T1000 (cell line): ENCODE data around the gene ALOX12B.
A peak's percentile ranks its signal among the peaks of the same experiment; 100 is the strongest.
"Not testable (repeated sequence)": the region's sequence is repeated elsewhere in the genome, so short reads cannot be mapped to it uniquely, and the experiment has no call there.

ENCODE experiments used
- DNase-seq: peaks from one replicate; lab custom pipeline; 2025; ENCODE audit warnings: mixed read lengths; lab: John Stamatoyannopoulos, UW

ALOX12B gene

DNA sequence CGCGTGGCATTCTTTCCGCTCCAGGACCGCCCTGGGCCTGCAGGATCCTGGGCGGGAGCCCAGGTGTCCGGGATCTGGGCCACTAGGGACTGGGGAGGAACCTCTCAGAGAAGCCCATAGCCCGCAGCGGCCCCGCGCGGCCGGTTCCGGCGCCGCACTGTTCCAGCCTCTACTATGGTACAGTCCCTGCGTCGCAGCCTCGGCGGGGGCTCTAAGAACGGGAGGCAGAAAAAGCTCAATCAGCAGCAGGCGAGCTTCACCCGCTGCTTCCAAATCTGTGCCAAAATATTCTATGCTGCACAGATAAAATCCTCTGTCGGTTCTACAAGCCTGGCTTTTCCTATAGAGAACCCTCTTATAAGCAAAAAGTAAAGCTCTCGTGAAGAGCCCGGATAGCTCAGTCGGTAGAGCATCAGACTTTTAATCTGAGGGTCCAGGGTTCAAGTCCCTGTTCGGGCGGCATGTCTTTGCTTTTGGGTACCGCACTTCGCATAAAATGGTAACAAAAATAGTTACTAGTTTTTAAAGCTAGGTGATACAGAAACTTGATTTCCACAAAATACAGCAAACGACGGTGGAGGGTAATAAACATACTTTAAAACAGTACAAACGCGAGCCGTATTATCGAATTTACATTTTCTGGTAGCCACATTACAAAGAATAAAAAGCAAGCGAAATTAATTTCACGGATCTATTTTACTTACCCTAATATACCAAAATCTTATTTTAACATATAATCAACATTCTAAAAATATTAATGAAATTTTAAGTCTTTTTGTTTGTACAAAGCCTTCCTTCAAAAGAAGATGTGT is 31.5 kb upstream of the ALOX12B start:
- DNase-seq, result peak; percentile 87

DNA sequence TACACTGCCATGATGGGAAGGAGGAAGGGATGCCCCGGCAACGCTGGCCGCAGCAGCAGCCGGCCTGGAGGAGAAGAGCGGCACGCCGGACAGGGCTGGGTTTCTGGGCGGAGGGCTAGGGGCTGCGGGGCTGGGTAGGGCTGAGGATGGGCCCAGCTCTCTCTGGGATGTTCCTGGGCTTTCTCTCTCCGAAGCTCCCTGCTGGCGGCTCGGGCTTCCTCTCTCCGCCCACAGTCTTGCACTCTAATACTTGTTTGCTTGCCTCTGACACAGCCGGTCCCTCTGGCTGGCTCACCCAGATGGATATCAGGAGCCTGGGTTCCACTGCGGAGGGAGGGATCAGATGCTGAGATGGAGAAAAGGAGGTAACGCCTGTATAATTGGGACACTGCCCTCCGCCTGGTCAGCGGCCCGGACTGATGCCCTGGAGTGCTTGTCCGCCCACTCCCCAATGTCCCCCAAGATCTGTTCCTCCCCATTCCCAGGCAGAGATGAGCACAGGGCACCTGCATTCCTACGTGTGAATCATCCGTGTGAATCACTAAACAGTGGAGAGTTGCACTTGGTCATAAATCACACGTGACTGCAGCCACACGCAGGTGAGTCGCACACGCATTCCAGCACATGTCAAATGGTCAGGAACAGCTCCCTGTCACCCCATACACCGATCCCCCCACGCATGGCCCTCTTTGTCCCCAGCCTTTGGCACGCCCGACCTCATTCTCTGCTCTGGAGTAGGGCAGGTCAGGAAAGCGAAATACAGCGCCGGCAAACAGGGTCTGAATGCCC is 30.7 kb upstream of the ALOX12B start, which contains the start of gene ALOXE3:
TSS of gene ALOXE3 (minus strand) at position 535 of the 789 bp plus-strand sequence. CDS start at position 11, 524 bp downstream.
- DNase-seq, result peak; percentile 51

DNA sequence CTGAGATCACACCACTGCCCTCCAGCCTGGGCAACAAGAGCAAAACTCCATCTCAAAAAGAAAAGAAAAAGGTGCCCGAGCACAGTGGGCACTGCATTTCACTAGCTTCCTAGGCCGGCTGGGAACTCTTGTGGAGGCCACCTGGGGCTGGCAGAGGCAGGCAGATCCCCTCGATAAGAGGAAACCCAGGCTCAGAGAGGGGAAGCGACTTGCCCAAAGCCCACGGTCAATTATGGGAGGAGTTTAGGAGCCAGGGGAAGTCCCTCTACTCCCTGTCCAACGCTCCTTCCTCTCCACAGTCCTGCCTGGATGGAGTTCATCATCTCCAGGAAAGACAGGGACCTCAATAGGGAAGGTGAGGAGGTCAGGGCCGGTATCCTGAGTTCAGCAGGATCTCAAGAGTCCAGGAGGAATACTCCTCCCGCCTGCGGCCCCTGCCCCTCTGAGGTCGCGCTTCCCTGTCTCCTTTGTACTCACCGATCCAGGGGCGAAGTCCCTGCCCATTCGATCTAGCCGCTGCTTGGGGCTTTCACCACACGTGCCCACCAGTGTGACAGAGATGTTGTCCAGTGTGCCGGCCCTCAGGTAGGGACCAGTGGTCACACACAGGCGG is 30.0 kb upstream of the ALOX12B start:
- no peak for DNase-seq

DNA sequence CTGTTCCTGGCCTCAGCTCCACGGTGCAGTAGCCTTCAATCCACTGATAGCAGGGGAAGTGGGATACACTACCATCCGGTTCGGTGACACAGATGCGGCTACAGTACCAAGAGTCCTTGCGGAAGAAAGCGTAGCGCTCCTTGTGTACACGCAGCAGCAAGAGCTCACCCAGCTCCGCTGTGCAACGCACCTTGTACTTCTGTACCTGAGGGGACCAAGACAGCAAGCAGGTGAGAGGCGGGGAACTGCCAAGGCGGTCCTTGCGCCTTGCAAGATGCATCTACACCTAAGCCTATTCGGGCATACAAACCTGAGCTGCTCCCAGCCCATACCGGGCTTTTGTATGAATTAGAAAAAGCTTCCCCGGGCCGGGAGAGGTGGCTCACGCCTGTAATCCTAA is 29.3 kb upstream of the ALOX12B start:
- no peak for DNase-seq

DNA sequence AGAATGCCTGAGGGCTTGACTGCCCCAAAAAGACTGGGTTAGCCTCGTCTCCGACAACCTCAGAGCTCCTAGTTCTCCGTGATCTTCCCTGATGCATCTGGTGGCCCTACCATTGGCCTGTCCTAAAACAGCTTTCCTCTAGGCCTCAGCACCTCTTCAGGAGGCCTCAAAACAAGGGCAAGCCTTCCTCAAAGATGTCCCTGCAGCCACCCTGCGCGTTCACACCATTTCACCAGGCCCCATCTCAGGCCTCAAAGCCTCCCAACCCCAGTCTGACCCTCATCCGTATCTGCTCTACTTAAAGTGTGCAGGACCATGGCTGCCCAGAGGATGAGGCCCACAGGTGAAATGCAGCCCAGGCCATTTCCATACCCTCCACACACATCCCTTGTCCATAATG is 23.4 kb upstream of the ALOX12B start:
- DNase-seq, result no peak

GRCh38 chr17:8110456-8110804 is 22.9 kb upstream of the ALOX12B start:
- DNase-seq, result no peak

DNA sequence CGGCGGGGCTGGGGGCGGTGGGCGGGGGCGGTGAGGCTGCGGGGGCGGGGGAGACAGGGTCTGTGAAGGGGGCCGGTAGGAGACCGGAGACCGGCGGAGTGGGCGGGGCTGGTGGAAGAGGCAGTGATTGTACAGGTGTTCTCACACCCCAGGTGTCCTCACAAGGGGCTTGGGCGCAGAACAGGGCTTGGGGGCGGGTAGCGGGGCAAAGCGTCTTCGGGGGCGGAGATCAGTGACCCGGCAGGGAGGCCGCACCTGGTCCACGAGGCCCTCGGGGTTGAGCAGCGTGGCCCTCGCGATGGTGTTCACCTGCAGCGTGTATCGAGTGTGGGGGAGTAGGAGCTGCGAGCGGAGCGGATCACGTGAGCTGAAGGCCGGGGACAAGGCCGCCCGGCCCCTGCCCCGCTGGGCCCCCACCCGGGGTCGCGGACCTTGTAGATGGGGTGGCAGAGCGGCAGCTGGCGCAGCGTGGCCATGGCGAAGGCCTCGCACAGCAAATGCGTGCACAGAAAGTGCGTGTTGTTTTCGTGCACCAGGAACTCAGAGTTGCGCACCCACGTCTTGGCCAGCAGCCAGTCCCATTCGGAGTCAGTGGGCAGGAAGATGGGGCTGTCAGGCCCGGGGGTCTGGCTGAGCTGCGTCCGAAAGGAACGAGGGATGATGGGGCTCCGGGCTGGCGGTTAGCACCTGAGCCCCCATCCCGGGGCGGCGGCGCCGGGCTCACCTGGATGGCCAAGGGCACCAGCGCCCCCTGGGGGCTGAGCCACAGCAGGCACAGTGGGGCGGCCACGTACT is 22.3 kb upstream of the ALOX12B start:
- no peak for DNase-seq

DNA sequence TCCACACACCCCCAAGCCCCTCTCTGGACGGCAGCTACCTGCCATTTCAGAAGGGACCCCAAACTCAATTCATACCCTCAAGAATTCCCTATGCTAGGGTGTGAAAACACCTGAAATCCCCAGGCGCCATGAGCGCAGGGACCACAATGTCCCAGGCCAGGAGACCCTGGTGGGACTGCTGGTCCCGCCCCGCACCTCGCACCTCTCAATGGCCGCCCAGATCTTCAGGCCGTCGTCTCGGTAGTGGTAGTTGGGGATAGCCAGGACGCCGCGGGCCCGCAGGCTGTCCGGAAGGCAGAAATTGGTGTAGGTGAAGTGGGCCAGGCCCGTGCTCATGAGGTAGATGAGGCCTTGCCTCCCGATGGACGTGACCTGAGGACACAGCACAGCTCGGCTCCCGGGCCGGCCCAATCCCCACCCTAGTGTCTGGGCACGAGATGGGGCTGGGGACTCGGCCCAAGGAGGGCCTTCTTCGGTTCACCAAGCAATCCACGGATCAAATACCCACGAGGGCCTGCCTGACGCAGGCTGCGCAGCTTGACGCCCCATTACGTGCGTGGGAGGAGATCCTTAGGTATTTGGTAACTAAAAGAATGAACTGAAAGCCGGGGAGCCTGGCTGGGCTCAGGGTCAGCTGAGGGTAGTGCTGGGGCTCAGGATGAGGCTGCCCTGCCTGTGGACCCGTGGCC is 21.6 kb upstream of the ALOX12B start:
- no peak for DNase-seq

- not testable (repeated sequence) for DNase-seq
Observed at GRCh38 chr17:8106980-8107379, 19.5 kb upstream of the ALOX12B start.

DNA sequence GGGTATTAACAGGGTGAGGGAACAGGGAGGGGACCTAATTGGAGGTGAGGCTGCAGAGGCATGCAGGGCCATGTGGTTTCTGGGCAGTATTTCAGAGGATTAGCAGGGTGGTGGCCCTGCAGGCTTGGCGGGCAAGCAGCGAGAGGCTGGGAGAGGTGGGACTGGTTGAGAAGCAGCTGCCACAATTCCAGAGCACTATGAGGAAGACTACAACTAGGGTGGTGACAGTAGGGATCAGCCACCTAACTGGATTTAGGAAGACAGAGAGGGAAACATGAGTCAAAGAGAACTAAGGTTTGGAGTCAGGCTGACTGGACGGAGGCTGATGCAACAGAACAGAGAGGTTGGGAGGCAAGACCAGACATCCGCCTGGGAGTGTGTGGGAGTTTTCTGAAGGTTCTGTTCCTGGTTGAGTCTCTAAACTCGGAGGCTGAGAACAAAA is 18.5 kb upstream of the ALOX12B start:
- DNase-seq, result no peak

- DNase-seq, result no peak
Observed at GRCh38 chr17:8104911-8105310, 17.4 kb upstream of the ALOX12B start.

- DNase-seq, result no peak
Observed at GRCh38 chr17:8103549-8103948, 16.0 kb upstream of the ALOX12B start.

GRCh38 chr17:8101721-8102120 is 14.2 kb upstream of the ALOX12B start:
- no peak for DNase-seq

GRCh38 chr17:8100763-8101162 is 13.2 kb upstream of the ALOX12B start:
- no peak for DNase-seq

DNA sequence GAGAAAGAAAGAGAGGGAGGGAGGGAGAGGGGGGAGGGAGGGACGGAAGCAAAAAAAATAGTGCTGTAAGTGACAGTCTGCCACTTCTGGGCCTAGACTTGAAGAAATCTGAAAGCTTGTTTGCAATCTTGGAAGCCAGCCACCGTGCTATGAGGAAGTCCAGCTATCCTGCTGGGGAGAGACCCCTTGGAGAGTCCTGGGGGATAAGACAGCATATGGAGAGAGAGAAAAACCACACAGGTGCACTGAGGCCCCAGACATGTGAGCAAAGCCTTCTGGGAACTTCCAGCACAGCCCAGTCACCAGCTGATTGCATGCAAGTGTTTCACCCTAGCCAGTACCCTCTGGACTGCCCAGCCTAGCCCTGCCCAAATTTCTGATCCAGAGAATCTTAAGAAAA is 12.6 kb upstream of the ALOX12B start:
- DNase-seq, result no peak

- DNase-seq, result no peak
Observed at GRCh38 chr17:8096541-8096940, 9.0 kb upstream of the ALOX12B start.

- no peak for DNase-seq
Observed at GRCh38 chr17:8095361-8095760, 7.8 kb upstream of the ALOX12B start.

GRCh38 chr17:8091033-8091687 is 3.6 kb upstream of the ALOX12B start:
- DNase-seq, result no peak

DNA sequence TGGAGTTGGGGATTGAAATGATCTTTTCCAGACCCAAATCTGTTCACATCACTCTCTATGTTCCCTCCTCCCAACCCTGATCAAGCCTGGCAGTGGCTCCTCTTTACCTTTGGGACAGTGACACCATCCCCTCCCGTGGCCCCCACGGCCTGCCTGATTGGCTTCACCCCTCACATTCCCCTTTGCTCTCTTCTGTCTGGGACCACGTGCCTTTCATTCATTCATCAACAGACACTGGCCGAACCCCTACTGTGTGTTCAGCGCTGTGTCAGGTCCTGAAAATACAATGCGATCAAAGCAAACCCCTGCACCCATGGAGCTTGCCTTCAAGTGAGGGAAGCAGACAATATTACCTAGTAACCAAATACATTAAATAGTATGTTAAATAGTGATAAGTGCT is 2.2 kb upstream of the ALOX12B start:
- DNase-seq, result no peak

DNA sequence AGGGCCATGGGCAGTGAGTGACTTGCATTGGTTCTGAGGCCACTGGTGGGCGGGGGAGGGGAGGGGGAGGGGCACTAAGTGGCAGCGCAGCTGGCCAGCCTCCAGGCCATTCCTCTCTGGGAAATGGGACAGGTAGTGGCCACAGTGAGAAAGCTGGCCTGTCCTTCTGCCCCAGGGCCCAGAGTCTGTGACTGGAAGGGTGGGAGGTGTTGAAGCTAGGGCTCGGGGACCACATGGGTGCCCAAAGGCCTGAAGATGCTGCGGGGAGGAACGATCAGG is 375 bp upstream of the ALOX12B start:
- DNase-seq, result no peak

- no peak for DNase-seq
Observed at GRCh38 chr17:8084250-8084649, 3.3 kb downstream of the ALOX12B start.
